ENCODE measurements around the gene NGEF.

DNA sequence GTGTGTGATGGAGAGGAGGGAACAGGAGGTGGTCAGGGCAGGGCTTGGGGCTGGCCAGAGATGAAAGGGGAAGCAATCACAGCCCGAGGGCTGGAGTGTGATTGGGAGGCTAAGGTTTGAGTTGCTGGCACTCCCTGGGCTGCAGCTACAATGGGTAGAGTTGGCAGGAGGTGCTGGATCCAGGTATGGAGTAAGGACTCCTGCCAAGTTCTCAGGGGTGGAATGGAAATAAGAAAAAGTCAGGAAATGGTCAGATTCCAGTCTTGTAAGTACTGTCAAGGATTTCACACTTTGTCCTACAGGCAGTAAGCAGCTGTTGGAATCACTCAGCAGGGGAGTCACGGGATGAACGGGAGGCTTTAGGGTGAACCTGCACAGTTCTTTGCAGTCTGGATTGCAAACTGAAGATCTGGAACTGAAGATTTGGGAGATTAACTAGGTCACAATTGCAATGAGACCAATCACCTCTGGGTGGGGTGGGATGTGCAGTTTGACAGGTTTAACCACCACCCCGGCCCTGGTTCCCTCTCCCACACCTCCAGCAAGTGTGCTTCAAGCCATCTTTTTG, 36.2 kb upstream of the NGEF start:
- TF ChIP-seq CTCF (IDR thresholded peaks at IDR 0.05): no peak
- TF ChIP-seq ZFX (IDR thresholded peaks at IDR 0.05; ENCODE audit: borderline replicate concordance): no peak

Data from 22Rv1 (cell line).